Aorta (tissue), 5 donors: ENCODE data around the gene MBD2. TPM values are rescaled to one million over a fixed set of nuclear protein-coding genes. Genes with fewer than 3 reads are reported as not detected.

Source experiments
- ATAC-seq: fragments of 200-7000 bp; cut with Tn5 transposase; one replicate; pipeline ENCODE4 v1.9.1; 2022; ENCODE audit warnings: moderate library complexity; ENCODE audit not compliant: low FRiP score
- DNase-seq, 2 donors: peaks; one replicate each; pipeline ENCODE4 v3.0.0-alpha.2; 2020
- H3K27ac ChIP-seq, 2 donors: one replicate each; pipeline ENCODE4 v1.5.1; 2013; ENCODE audit warnings: low read length in 2 of 2, mild to moderate bottlenecking in 2 of 2, moderate library complexity in 2 of 2, control low read depth in 1 of 2, inconsistent platforms in 1 of 2, low read depth in 1 of 2
- H3K27me3 ChIP-seq, 2 donors: one replicate each; pipeline ENCODE4 v1.6.1; 2013; ENCODE audit warnings: control low read depth in 1 of 2, low read length in 1 of 2, mild to moderate bottlenecking in 1 of 2, moderate library complexity in 1 of 2; ENCODE audit not compliant: insufficient read depth in 2 of 2, control insufficient read depth in 1 of 2
- H3K36me3 ChIP-seq, 2 donors: one replicate each; pipeline ENCODE4 v1.6.1; 2013; ENCODE audit warnings: control low read depth in 1 of 2, low read length in 1 of 2, mild to moderate bottlenecking in 1 of 2; ENCODE audit not compliant: insufficient read depth in 2 of 2, control insufficient read depth in 1 of 2
- H3K4me1 ChIP-seq, 2 donors: one replicate each; pipeline ENCODE4 v1.6.1; 2013; ENCODE audit warnings: low read length in 2 of 2, control low read depth in 1 of 2, mild to moderate bottlenecking in 1 of 2, moderate library complexity in 1 of 2; ENCODE audit not compliant: insufficient read depth in 2 of 2, control insufficient read depth in 1 of 2
- H3K4me3 ChIP-seq, 2 donors: one replicate each; pipeline ENCODE4 v1.5.1; 2013; ENCODE audit warnings: low read length in 2 of 2, control low read depth in 1 of 2, mild to moderate bottlenecking in 1 of 2
- H3K9me3 ChIP-seq: one replicate; pipeline ENCODE4 v1.6.1; 2013; ENCODE audit warnings: mild to moderate bottlenecking, low read length; ENCODE audit not compliant: control insufficient read depth
- WGBS, 2 donors: extraction: QIAGEN DNeasy Blood & Tissue Kit; methylation state at CpG; one replicate each; pipeline ENCODE4 v1.1.7; 2013; 5-methylcytosine and 5-hydroxymethylcytosine counted together
- intact Hi-C, 2 donors: fragments of 100-400 bp; cut with DNase I; formaldehyde crosslinking; loops; one replicate each; pipeline versions ENCODE4 v1.14.2 to v1.15.0; 2022
- polyA plus RNA-seq, 2 donors: library from polyadenylated mRNA; stranded (reverse); fragments of 200-250 nt; gene quantifications; one replicate each; pipeline ENCODE4 v1.2.3, GENCODE V29; 2013
- total RNA-seq, 2 donors: library from RNA; stranded (reverse); fragmentation: NEBNext Ultra II Directional; extraction: Animal tissue kit (Norgen Biotek cat#: 25700); gene quantifications; one replicate each; pipeline ENCODE4 v1.2.1, GENCODE V29; 2021
- donor health status: healthy with polysubstance abuse.
- donor health status: Bipolar disorder and iron deficiency.
- donor health status: DM: no; HTN: no; CAD: no.
- donor health status: DM: no; HTN: no; CAD: no.
- donor health status: DM: yes; HTN: yes; CAD: no.

Gene MBD2
- total and polyA plus RNA-seq, 4 donors, result 34.9 to 92.6 (median 72.4) TPM

GRCh38 chr18:54157646-54158385 lies 66.7 kb downstream of the MBD2 start:
- WGBS, 2 donors, result 82 to 84% methylated on average over 7 of the region's 7 CpGs
- peaks cover 4 to 5% of the 10 kb centered on the region in 2 donors for H3K36me3 ChIP-seq
- H3K4me3 ChIP-seq, result no peak overlapping the region
- ATAC-seq (no peak), DNase-seq (no peak)
- intact Hi-C loops, result no loop called here
- H3K9me3 ChIP-seq, result no peaks in the 10 kb centered on the region
- no peaks in the 10 kb centered on the region for H3K27me3 ChIP-seq
- H3K27ac ChIP-seq, result no peak overlapping the region
- peaks cover 1 to 2% of the 10 kb centered on the region in 2 donors for H3K4me1 ChIP-seq

DNA sequence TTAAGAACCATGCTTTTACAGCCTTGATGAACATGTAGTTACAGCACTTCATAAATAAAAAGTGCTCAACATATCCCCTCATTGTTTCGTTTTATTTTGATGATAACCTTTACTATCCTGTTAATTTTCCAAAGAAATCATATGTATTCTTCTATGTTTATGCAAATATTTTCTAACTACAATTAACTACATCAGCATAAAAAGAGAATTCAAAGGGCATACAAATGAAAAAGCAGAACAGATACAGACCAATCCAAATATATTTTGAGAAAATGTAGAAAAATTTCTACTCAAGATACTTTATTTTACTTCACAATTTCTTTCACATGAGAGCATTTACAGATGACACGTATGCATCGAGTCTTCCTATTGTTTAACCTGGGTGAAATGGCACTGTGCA lies 69.1 kb downstream of the MBD2 start:
- 84 to 87% methylated on average over 3 of the region's 3 CpGs for WGBS, 2 donors
- intact Hi-C loops, result no loop called here
- Histone ChIP-seq H3K4me3 (no peak overlapping the region), H3K27me3 (no peaks in the 10 kb centered on the region), H3K36me3 (peaks cover 0 to 5% of the 10 kb centered on the region in 2 donors), H3K9me3 (no peaks in the 10 kb centered on the region), H3K27ac (no peak overlapping the region), H3K4me1 (no peaks in the 10 kb centered on the region)
- no peak for ATAC-seq
- no peak for DNase-seq

GRCh38 chr18:54154231-54154630 lies 70.2 kb downstream of the MBD2 start:
- no peak for DNase-seq
- no peaks in the 10 kb centered on the region for H3K9me3 ChIP-seq
- no peak for ATAC-seq
- H3K27ac ChIP-seq, result no peak overlapping the region
- 66 to 73% methylated on average over 4 of the region's 4 CpGs for WGBS, 2 donors
- intact Hi-C loops, result no loop called here
- no peak overlapping the region for H3K4me3 ChIP-seq
- peaks cover 0 to 4% of the 10 kb centered on the region in 2 donors for H3K36me3 ChIP-seq
- peaks cover 2 to 8% of the 10 kb centered on the region in 2 donors for H3K4me1 ChIP-seq
- H3K27me3 ChIP-seq, result no peaks in the 10 kb centered on the region

- no peak for DNase-seq
- no peaks in the 10 kb centered on the region for H3K27me3 ChIP-seq
- no peak overlapping the region for H3K4me3 ChIP-seq
- H3K4me1 ChIP-seq, result peaks cover 2 to 8% of the 10 kb centered on the region in 2 donors
- H3K36me3 ChIP-seq, result peaks cover 0 to 2% of the 10 kb centered on the region in 2 donors
- H3K27ac ChIP-seq, result no peak overlapping the region
- no peaks in the 10 kb centered on the region for H3K9me3 ChIP-seq
- 52 to 57% methylated on average over 3 of the region's 3 CpGs for WGBS, 2 donors
- intact Hi-C loops, result no loop called here
- no peak for ATAC-seq
These were observed 73.1 kb downstream of the MBD2 start for GRCh38 chr18:54151376-54151775.

DNA sequence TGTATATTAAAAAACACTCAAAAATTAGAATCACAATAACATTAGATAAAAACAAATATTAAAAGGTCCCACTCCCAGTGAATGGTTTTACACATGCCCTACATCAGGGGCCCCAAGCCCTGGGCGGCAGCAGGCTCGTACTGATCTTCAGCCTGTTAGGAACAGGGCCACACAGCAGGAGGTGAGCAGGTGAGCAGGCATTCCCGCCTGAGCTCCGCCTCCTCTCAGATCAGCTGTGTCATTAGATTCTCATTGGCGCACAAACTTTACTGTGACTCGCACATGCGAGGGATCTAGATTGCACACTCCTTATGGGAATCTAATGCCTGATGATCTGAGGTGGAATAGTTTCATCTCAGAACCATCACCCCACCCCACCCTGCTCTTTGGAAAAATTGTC lies 74.2 kb downstream of the MBD2 start:
- H3K27me3 ChIP-seq, result no peaks in the 10 kb centered on the region
- no peak overlapping the region for H3K4me3 ChIP-seq
- no peak for ATAC-seq
- intact Hi-C loops, result no loop called here
- no peaks in the 10 kb centered on the region for H3K9me3 ChIP-seq
- H3K27ac ChIP-seq, result no peak overlapping the region
- H3K36me3 ChIP-seq, result no peaks in the 10 kb centered on the region
- H3K4me1 ChIP-seq, result peaks cover 2 to 8% of the 10 kb centered on the region in 2 donors
- 94 to 95% methylated on average over 7 of the region's 7 CpGs for WGBS, 2 donors
- no peak for DNase-seq

DNA sequence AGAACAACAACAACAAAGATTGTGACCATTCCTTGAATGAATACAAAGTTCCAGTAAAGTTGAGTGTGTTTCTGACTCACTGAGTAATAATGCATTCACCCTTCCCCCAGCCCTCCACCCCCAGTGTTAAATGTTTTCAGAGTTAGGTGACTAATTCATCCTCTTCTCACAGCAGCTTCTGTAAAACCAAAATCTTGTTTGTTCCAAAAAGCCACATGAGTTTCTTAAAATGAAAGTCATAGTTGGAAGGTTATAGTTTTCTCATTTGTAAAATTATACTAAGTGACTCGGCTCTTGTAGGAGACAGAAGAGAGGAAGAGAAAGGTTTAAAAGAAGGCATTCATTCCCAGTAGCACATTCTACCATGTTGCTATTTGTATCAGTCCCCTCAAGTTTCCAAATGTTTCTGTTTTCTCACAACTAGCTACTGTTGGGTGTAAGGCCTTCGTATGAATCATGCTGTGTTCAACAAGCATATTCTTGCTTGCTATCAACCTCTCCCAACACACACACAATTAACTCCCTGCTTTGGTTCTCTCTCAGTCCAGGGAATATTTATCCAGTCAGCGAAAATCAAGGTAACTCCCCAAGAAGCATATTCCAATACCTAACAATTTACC lies 75.3 kb downstream of the MBD2 start:
- Histone ChIP-seq H3K27ac (peak overlapping the region; percentile 12 to 74), H3K4me3 (no peak overlapping the region), H3K4me1 (peaks cover 2 to 8% of the 10 kb centered on the region in 2 donors), H3K27me3 (no peaks in the 10 kb centered on the region), H3K36me3 (no peaks in the 10 kb centered on the region), H3K9me3 (no peaks in the 10 kb centered on the region)
- no peak for ATAC-seq
- WGBS, 2 donors, result 51 to 65% methylated on average over 3 of the region's 3 CpGs
- peak in 1 of 2 donors; percentile 65 for DNase-seq
- intact Hi-C loops, result loop anchor here in 1 of 2 donors (5.0 to 10.0 kb wide), 2 partner anchors 73 to 116 kb away; partner anchors contain the start of genes MBD2 and POLI

DNA sequence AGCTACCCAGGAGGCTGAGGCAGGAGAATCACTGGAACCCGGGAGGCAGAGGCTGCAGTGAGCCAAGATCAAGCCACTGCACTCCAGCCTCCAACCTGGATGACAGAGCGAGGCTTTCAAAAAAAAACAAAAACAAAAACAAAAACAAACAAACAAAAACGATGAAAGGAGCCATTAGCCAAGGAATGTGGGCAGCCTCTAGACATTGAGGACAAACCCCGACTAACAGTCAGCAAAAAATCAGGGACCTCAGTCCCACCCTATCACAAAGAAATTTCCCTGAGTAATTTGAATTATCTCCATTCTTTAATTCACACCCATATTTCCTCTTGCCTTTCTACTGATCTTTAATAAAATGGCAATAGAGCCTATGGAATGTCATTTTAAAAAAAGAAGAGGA lies 75.8 kb downstream of the MBD2 start:
- ATAC-seq, result no peak
- Histone ChIP-seq H3K4me1 (peaks cover 2 to 8% of the 10 kb centered on the region in 2 donors), H3K27ac (peak overlapping the region in 1 of 2 donors; percentile 75), H3K27me3 (no peaks in the 10 kb centered on the region), H3K4me3 (no peak overlapping the region), H3K9me3 (no peaks in the 10 kb centered on the region), H3K36me3 (no peaks in the 10 kb centered on the region)
- WGBS, 2 donors, result 81 to 87% methylated on average over 4 of the region's 4 CpGs
- intact Hi-C loops, result loop anchor here in 1 of 2 donors (5.0 to 10.0 kb wide), 2 partner anchors 74 to 116 kb away; partner anchors contain the start of genes MBD2 and POLI
- no peak for DNase-seq

GRCh38 chr18:54148151-54148550 lies 76.3 kb downstream of the MBD2 start:
- Histone ChIP-seq H3K27me3 (no peaks in the 10 kb centered on the region), H3K4me3 (no peak overlapping the region), H3K4me1 (peaks cover 2 to 8% of the 10 kb centered on the region in 2 donors), H3K27ac (no peak overlapping the region), H3K36me3 (no peaks in the 10 kb centered on the region), H3K9me3 (no peaks in the 10 kb centered on the region)
- no peak for DNase-seq
- intact Hi-C loops, result loop anchor here in 1 of 2 donors (5.0 to 10.0 kb wide), 2 partner anchors 74 to 117 kb away; partner anchors contain the start of genes MBD2 and POLI
- no peak for ATAC-seq
